Measurements from ENCODE around the gene CNIH2. TPM values are rescaled to one million over a fixed set of nuclear protein-coding genes. Genes with fewer than 3 reads are reported as not detected.

Gene CNIH2
- polyA plus RNA-seq, 1 donor, result 8.0 TPM

DNA sequence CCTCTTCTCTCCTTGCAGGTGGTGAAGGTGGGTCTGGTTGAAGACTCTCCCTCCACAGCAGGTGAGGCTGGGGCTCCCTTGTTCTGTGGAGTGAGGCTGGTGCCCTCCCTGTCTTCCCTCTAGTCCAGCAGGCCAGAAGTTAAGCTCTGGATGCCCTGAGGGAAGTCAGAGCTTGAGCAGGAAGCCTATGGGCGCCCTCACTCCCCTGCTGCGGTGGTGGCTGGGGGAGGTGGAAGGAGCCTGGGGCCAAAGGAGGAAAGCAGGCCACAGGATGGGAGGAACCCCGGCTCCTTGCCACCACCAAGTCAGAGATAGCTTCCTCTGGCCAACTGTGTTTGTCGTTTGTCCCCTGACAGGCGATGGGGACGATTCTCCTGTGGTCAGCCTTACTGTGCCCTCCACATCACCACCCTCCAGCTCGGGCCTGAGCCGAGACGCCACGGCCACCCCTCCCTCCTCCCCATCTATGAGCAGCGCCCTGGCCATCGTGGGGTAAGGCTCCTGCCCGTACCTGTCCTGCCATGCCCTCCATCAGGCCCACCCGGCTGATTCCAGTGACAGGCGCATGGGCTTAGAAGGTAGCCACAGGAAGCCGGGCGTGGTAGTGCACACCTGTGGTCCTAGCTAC is 39.1 kb upstream of the CNIH2 start:
- H3K4me1 ChIP-seq (ENCODE audit: control insufficient read depth, insufficient read depth, low read length), result no peaks in the 10 kb centered on the region
- H3K9me3 ChIP-seq (ENCODE audit: control insufficient read depth, low read depth, low read length), result no peaks in the 10 kb centered on the region
- WGBS (ENCODE audit: insufficient coverage, low lambda C conversion rate), result no CpG with 5 or more reads among the region's 17 CpGs
- H3K27ac ChIP-seq (ENCODE audit: low read length), result no peak overlapping the region
- no peaks in the 10 kb centered on the region for H3K27me3 ChIP-seq (ENCODE audit: control insufficient read depth, insufficient read depth, low read length)
- no peak for DNase-seq
- peaks cover 59% of the 10 kb centered on the region for H3K36me3 ChIP-seq (ENCODE audit: control insufficient read depth, insufficient read depth, low read length)
- H3K4me3 ChIP-seq (ENCODE audit: low read length), result no peak overlapping the region

DNA sequence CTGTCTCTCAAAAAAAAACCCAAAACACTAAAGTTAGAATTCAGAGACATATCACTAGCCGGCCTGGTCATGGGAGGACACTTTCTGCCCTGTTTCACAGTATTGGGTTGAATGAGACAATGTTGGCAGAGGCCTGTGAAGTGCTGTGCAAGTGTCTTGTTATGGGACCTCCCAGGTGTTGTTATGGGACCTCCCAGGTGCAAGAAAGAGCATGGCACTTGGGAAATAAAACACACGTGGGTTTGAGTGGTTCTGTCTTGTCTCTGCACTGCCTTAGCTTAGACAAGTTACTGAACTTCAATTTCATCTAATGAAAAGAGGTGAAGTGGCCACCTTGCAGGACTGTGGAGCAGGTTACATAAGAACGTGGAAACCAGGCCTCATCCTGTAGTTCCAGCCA is 38.5 kb upstream of the CNIH2 start:
- DNase-seq, result no peak
- Histone ChIP-seq H3K36me3 (ENCODE audit: control insufficient read depth, insufficient read depth, low read length) (peaks cover 58% of the 10 kb centered on the region), H3K4me1 (ENCODE audit: control insufficient read depth, insufficient read depth, low read length) (no peaks in the 10 kb centered on the region), H3K4me3 (ENCODE audit: low read length) (no peak overlapping the region), H3K27ac (ENCODE audit: low read length) (no peak overlapping the region), H3K27me3 (ENCODE audit: control insufficient read depth, insufficient read depth, low read length) (no peaks in the 10 kb centered on the region), H3K9me3 (ENCODE audit: control insufficient read depth, low read depth, low read length) (no peaks in the 10 kb centered on the region)
- no CpG with 5 or more reads among the region's 3 CpGs for WGBS (ENCODE audit: insufficient coverage, low lambda C conversion rate)

DNA sequence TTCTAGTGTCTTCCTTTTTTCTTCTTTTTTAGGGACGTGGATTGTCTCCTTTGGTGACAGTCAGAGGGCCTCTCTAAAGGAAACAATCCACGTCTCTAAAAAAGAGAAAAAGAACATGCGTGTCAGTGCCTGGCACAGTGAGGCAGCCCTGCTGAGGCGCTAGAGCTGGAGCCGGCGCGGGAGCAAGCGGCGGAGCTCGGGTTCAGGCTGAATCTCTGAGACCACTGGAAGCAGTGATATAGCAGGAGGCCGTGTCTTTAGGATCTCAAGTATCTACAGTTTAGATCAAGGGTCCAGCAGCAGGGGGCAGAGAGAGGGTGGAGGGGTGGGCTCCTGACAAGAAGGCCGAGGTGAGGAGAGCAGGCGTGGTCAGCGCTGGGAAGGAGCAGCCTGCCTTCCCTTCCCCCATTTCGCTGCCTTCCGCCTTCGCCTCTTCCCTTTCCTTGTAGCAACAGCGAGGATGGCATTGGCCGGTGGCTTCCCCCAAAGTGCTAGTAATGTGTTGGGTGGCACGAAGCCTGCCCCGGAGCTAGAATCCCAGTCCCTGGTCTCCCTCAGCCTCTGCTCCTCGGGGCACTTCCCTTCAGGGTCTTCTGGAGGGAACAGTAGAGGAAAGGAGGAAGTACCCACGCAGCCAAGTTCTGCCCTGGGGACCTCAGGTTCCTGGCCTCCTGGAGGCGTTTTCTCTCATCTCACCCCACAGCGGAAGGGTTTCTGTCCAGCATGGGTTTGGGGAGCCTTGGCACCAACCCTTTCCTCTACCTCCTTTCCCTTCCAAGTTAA is 37.8 kb upstream of the CNIH2 start:
- Histone ChIP-seq H3K4me3 (ENCODE audit: low read length) (no peak overlapping the region), H3K36me3 (ENCODE audit: control insufficient read depth, insufficient read depth, low read length) (peaks cover 56% of the 10 kb centered on the region), H3K27ac (ENCODE audit: low read length) (no peak overlapping the region), H3K4me1 (ENCODE audit: control insufficient read depth, insufficient read depth, low read length) (no peaks in the 10 kb centered on the region), H3K9me3 (ENCODE audit: control insufficient read depth, low read depth, low read length) (no peaks in the 10 kb centered on the region), H3K27me3 (ENCODE audit: control insufficient read depth, insufficient read depth, low read length) (no peaks in the 10 kb centered on the region)
- no peak for DNase-seq
- 100% methylated on average over 1 of the region's 25 CpGs for WGBS (ENCODE audit: insufficient coverage, low lambda C conversion rate)

DNA sequence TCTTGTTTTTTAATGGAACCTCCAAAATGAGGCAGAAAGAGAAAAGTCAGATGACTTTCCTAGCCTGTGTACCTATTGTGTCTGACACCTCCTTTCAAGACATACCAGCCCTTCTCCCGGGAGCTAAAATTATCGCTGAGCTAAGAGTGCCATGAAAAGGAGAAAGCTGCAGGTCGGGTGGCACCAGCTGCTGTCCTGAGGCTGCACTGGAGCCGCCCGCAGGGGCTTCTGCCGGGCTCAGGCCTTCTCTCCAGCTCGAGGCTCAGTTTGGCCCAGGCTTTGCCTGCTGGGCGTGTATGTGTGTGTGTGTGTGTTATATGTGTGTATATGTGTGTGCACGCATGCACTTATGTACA is 37.2 kb upstream of the CNIH2 start:
- H3K4me3 ChIP-seq (ENCODE audit: low read length), result no peak overlapping the region
- H3K36me3 ChIP-seq (ENCODE audit: control insufficient read depth, insufficient read depth, low read length), result peaks cover 52% of the 10 kb centered on the region
- DNase-seq, result no peak
- no peaks in the 10 kb centered on the region for H3K9me3 ChIP-seq (ENCODE audit: control insufficient read depth, low read depth, low read length)
- no peaks in the 10 kb centered on the region for H3K27me3 ChIP-seq (ENCODE audit: control insufficient read depth, insufficient read depth, low read length)
- no peaks in the 10 kb centered on the region for H3K4me1 ChIP-seq (ENCODE audit: control insufficient read depth, insufficient read depth, low read length)
- no CpG with 5 or more reads among the region's 9 CpGs for WGBS (ENCODE audit: insufficient coverage, low lambda C conversion rate)
- no peak overlapping the region for H3K27ac ChIP-seq (ENCODE audit: low read length)

DNA sequence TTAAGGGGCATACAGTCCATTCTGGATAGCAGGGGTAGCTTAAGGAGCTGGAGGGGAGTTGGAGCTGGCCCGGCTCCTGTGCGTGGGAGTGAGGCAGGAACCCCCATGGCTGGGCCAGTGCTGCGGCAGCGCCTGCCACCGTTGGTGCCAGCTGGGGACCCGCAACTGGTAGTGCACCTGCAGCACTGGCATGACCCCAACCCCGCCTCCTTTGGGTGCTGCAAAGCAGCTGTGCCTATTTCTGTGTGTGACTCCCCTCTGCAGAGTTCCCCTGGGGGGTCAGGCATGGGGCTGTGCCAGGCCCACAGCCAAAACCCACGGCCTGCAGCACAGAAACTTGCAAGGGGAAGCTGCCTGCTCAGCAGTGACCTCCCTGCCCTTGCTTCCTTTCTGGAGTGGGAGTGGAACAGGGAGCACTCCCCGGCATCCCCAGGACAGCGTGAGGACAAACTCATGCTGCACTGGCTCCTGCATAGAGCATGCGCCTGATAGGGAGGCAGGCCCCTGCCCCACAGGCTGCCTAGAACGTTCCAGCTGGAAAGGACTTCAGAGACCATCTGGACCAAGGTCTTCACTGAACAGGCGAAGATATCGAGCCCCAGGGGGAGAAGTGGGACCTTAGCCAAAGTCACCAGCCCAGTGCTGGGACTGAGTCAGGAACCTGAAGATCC is 35.7 kb upstream of the CNIH2 start:
- DNase-seq, result no peak
- Histone ChIP-seq H3K9me3 (ENCODE audit: control insufficient read depth, low read depth, low read length) (no peaks in the 10 kb centered on the region), H3K36me3 (ENCODE audit: control insufficient read depth, insufficient read depth, low read length) (peaks cover 47% of the 10 kb centered on the region), H3K4me3 (ENCODE audit: low read length) (no peak overlapping the region), H3K27me3 (ENCODE audit: control insufficient read depth, insufficient read depth, low read length) (no peaks in the 10 kb centered on the region), H3K27ac (ENCODE audit: low read length) (no peak overlapping the region), H3K4me1 (ENCODE audit: control insufficient read depth, insufficient read depth, low read length) (no peaks in the 10 kb centered on the region)
- no CpG with 5 or more reads among the region's 14 CpGs for WGBS (ENCODE audit: insufficient coverage, low lambda C conversion rate)

DNA sequence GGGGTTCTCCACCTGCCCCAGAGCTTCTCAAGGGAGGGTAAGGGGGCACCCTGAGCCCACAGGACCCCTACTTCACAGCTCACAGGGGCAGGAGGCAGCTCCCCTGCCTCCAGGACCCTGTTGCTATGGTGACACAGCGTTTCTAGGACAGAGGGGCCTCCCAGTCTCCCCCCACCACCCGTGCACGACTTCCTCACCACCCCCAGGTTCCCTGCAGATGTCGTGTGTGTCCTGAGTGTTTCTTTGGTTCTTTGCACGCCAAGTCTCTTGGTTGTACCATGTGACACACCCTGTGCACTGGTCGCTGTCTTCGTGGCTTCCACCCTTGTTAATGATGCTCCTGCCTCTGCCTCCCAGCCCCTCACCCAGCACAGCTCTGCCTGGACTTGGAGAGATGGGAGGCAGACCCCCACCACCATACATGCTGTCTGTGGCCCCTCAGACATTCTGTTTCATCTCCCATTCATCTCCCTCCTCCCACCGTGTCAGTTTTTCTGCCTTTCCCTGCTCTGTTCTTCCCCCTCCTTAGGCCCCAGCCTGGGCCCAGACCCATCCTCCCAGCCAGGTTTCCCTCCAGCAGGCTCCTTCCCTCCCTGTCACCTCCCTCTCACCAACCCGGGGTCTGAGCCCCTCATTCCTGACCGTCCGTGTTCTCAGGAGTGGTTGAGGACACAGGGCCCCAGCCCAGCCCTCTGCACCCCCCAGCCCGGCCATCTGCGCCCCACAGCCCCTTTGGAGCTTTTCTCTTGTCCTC is 34.0 kb upstream of the CNIH2 start:
- Histone ChIP-seq H3K4me3 (ENCODE audit: low read length) (no peak overlapping the region), H3K4me1 (ENCODE audit: control insufficient read depth, insufficient read depth, low read length) (no peaks in the 10 kb centered on the region), H3K9me3 (ENCODE audit: control insufficient read depth, low read depth, low read length) (no peaks in the 10 kb centered on the region), H3K36me3 (ENCODE audit: control insufficient read depth, insufficient read depth, low read length) (peaks cover 44% of the 10 kb centered on the region), H3K27me3 (ENCODE audit: control insufficient read depth, insufficient read depth, low read length) (no peaks in the 10 kb centered on the region), H3K27ac (ENCODE audit: low read length) (no peak overlapping the region)
- WGBS (ENCODE audit: insufficient coverage, low lambda C conversion rate), result 78% methylated on average over 5 of the region's 13 CpGs
- no peak for DNase-seq

DNA sequence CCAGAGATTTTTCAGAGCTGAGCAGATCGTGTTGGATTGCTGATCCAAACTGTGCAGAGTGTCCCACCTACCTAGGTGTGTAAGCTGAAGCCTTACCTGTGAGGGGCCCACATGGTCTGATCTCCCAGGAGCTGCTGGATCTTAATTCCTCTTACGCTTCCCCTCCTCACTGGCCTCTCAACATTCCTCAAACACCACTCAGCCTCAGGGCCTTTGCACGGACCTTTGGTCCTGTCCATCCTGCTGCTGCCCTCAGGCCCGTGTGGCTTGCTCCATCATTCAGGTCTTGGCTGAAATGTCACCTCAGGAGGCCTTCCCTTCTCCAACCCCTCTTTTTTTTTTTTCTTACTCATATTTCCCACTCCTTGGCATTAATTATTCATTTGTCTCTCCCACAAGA is 30.7 kb upstream of the CNIH2 start:
- H3K36me3 ChIP-seq (ENCODE audit: control insufficient read depth, insufficient read depth, low read length), result peaks cover 20% of the 10 kb centered on the region
- H3K4me1 ChIP-seq (ENCODE audit: control insufficient read depth, insufficient read depth, low read length), result no peaks in the 10 kb centered on the region
- H3K27ac ChIP-seq (ENCODE audit: low read length), result no peak overlapping the region
- no peaks in the 10 kb centered on the region for H3K9me3 ChIP-seq (ENCODE audit: control insufficient read depth, low read depth, low read length)
- WGBS (ENCODE audit: insufficient coverage, low lambda C conversion rate), result no CpG with 5 or more reads among the region's 4 CpGs
- DNase-seq, result no peak
- no peak overlapping the region for H3K4me3 ChIP-seq (ENCODE audit: low read length)
- H3K27me3 ChIP-seq (ENCODE audit: control insufficient read depth, insufficient read depth, low read length), result no peaks in the 10 kb centered on the region

DNA sequence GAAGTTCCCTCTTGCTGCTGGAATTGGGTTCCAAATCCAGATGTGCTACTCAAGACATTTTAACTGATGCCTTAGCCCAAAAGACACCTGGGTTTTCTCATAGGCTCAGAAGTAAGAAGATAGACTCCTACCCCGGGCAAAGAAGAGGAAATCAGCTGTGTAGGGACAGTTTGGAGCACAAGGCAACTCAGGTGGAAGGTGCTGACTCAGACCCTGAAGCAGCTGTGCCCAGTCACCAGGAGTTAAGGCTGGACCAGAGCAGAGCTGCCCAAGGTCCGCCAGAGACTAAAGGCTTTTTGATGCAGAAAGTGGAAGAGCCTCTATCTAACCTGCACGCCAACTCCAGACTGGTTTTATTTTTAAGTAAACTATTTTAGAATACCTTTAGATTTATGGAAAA is 30.2 kb upstream of the CNIH2 start:
- Histone ChIP-seq H3K27ac (ENCODE audit: low read length) (no peak overlapping the region), H3K4me1 (ENCODE audit: control insufficient read depth, insufficient read depth, low read length) (no peaks in the 10 kb centered on the region), H3K9me3 (ENCODE audit: control insufficient read depth, low read depth, low read length) (no peaks in the 10 kb centered on the region), H3K4me3 (ENCODE audit: low read length) (no peak overlapping the region), H3K36me3 (ENCODE audit: control insufficient read depth, insufficient read depth, low read length) (peaks cover 15% of the 10 kb centered on the region), H3K27me3 (ENCODE audit: control insufficient read depth, insufficient read depth, low read length) (no peaks in the 10 kb centered on the region)
- WGBS (ENCODE audit: insufficient coverage, low lambda C conversion rate), result no CpG with 5 or more reads among the region's 3 CpGs
- DNase-seq, result no peak

DNA sequence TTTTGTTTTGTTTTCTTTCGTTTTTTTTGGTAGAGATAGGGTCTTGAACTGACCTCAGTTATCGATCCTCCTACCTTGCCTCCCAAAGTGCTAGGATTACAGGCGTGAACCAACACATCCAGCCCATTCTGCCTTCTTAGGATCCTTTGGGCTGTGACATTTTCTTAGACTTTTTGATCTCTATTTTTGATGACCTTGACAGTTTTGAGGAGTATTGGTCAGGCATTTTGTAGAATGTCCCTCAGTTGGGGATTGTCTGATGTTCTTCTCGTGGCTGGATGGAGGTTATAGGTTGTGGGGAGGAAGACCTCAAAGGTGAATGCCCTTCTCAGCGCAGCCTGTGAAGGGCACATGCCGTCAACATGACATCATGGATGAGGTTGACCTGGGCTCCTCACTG is 29.1 kb upstream of the CNIH2 start:
- H3K36me3 ChIP-seq (ENCODE audit: control insufficient read depth, insufficient read depth, low read length), result peaks cover 10% of the 10 kb centered on the region
- WGBS (ENCODE audit: insufficient coverage, low lambda C conversion rate), result 82% methylated on average over 3 of the region's 6 CpGs
- H3K4me3 ChIP-seq (ENCODE audit: low read length), result no peak overlapping the region

DNA sequence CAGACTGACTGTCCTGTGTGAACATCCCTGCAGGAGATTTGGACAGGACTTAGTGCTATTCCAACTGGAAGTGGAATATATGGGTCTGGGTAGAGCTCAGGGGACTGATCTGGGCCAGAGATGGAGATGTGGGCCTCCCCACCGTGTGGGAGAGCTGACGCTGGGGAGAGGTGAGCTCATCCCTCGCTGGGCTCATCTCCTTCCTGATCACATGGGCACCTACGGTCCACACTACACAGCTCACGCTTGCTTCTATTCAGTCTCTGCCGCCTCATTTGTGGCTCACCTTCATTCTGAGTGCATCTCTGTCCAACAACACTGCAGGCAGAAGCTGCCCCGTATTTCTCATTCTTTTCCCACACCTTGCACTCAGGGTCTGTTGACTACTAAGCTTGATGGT is 26.2 kb upstream of the CNIH2 start:
- Histone ChIP-seq H3K27ac (ENCODE audit: low read length) (no peak overlapping the region), H3K36me3 (ENCODE audit: control insufficient read depth, insufficient read depth, low read length) (peaks cover 4% of the 10 kb centered on the region), H3K4me1 (ENCODE audit: control insufficient read depth, insufficient read depth, low read length) (no peaks in the 10 kb centered on the region), H3K27me3 (ENCODE audit: control insufficient read depth, insufficient read depth, low read length) (peaks cover 9% of the 10 kb centered on the region), H3K9me3 (ENCODE audit: control insufficient read depth, low read depth, low read length) (no peaks in the 10 kb centered on the region), H3K4me3 (ENCODE audit: low read length) (no peak overlapping the region)
- WGBS (ENCODE audit: insufficient coverage, low lambda C conversion rate), result 80% methylated on average over 1 of the region's 7 CpGs
- DNase-seq, result no peak

More for the DNA sequence above, 29.1 kb upstream of the CNIH2 start:
- H3K4me1 ChIP-seq (ENCODE audit: control insufficient read depth, insufficient read depth, low read length), result no peaks in the 10 kb centered on the region
- no peak overlapping the region for H3K27ac ChIP-seq (ENCODE audit: low read length)
- H3K9me3 ChIP-seq (ENCODE audit: control insufficient read depth, low read depth, low read length), result no peaks in the 10 kb centered on the region
- H3K27me3 ChIP-seq (ENCODE audit: control insufficient read depth, insufficient read depth, low read length), result no peaks in the 10 kb centered on the region
- no peak for DNase-seq
